Activated CD4-positive, alpha-beta memory T cell treated with anti-CD3 and anti-CD28 coated beads for 36 hours (primary cell): ENCODE data around the gene ISM1. TPM values are rescaled to one million over a fixed set of nuclear protein-coding genes. Genes with fewer than 3 reads are reported as not detected.
A peak's percentile ranks its signal among the peaks of the same experiment; 100 is the strongest.

ENCODE experiments used
- CTCF ChIA-PET: fragments of 350-600 bp; sonication (Branson Sonifier 250); formaldehyde crosslinking; loops from one replicate; lab custom pipeline; 2021; ENCODE audit warnings: antibody characterized with exemption, inconsistent platforms; lab: Charles Lee
- POLR2A ChIA-PET: fragments of 350-600 bp; sonication (Branson Sonifier 250); formaldehyde crosslinking; loops from one replicate; lab custom pipeline; 2021; ENCODE audit warnings: antibody characterized with exemption; lab: Charles Lee
- DNase-seq: peaks from one replicate; pipeline ENCODE4 v3.0.0-alpha.2; 2020
- H3K27ac Mint-ChIP-seq: one replicate; pipeline ENCODE4 v1.8.0; 2021; ENCODE audit warnings: mixed read lengths
- H3K27me3 Mint-ChIP-seq: one replicate; pipeline ENCODE4 v1.8.0; 2021; ENCODE audit warnings: mixed read lengths
- H3K36me3 Mint-ChIP-seq: one replicate; pipeline ENCODE4 v1.8.0; 2021; ENCODE audit warnings: mixed read lengths
- H3K4me1 Mint-ChIP-seq: one replicate; pipeline ENCODE4 v1.8.0; 2021; ENCODE audit warnings: low read depth, mixed read lengths
- H3K4me3 Mint-ChIP-seq: one replicate; pipeline ENCODE4 v1.8.0; 2021; ENCODE audit warnings: mild to moderate bottlenecking, mixed read lengths
- H3K9me3 Mint-ChIP-seq: one replicate; pipeline ENCODE4 v1.8.0; 2021; ENCODE audit warnings: mixed read lengths
- intact Hi-C: fragments of 100-400 bp; cut with micrococcal nuclease; formaldehyde crosslinking; loops from one replicate; pipeline ENCODE4 v1.15.1; 2023
- total RNA-seq, 2 experiments: library from RNA; stranded (reverse); gene quantifications; one replicate each; pipeline ENCODE4 v1.2.3, GENCODE V29; 2021

The ISM1 gene
- total RNA-seq, 2 experiments from 2014 or later: 0.34 to 0.36 TPM

DNA sequence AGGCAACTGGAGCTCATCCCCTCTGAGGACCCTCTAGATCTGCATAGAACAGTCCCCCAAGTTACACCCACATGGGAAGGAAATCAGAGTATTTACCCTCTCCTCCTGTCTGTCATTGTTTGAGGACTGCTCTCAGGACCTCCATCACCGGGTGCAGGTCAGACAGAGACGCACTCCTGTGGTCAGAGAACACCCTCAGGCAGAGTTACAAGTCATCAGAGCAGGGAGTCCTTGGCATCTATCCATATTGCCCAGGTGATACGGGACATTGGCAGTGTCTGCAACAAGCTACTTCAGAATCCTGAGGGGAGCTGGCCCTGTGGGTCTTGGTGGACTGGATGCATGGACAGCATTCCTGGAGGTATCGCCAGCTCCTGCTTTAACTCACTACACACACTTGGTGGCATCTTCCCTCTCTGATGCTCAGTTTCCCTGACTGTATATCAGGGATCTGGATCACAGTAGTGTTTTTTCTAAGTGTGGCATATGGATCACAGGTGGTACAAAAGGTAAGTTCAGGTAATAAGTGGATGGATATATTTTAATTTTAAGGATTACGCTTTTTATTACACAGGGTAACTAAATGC lies 15.1 kb upstream of the ISM1 start:
- DNase-seq: no peak
- no peaks in the 10 kb centered on the region for H3K9me3 Mint-ChIP-seq
- H3K36me3 Mint-ChIP-seq: no peaks in the 10 kb centered on the region
- no peaks in the 10 kb centered on the region for H3K4me1 Mint-ChIP-seq
- H3K4me3 Mint-ChIP-seq: no peak overlapping the region
- POLR2A ChIA-PET: no interaction called here
- peaks cover 6% of the 10 kb centered on the region for H3K27me3 Mint-ChIP-seq
- no peak overlapping the region for H3K27ac Mint-ChIP-seq
- intact Hi-C loops: no loop called here
- CTCF ChIA-PET: interaction anchor here (0.7 kb wide), 1 partner anchor 87 kb away, joined by 4 read pairs; no protein-coding TSS in a partner anchor

DNA sequence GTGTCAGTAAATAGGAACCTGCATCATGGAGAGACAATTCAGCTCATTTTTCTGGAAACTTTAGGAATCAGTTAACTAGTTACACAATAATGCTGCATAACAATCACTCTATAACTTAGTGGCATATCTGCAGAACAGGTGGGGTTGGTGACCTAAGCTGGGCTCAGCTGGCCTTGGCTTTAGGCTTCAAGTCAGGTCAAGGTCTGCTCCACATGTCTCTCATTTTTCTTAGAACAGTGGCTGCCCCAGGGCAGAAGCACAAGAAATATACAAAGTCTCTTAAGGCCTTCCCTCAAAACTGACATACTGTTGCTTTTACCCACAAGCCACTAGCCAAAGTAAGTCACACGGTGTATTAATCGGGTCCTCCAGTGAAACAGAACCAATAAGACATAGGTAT lies 14.1 kb upstream of the ISM1 start:
- POLR2A ChIA-PET: no interaction called here
- no peaks in the 10 kb centered on the region for H3K4me1 Mint-ChIP-seq
- intact Hi-C loops: no loop called here
- CTCF ChIA-PET: no interaction called here
- no peak overlapping the region for H3K27ac Mint-ChIP-seq
- H3K27me3 Mint-ChIP-seq: peaks cover 7% of the 10 kb centered on the region
- H3K4me3 Mint-ChIP-seq: no peak overlapping the region
- no peaks in the 10 kb centered on the region for H3K36me3 Mint-ChIP-seq
- no peaks in the 10 kb centered on the region for H3K9me3 Mint-ChIP-seq
- no peak for DNase-seq

DNA sequence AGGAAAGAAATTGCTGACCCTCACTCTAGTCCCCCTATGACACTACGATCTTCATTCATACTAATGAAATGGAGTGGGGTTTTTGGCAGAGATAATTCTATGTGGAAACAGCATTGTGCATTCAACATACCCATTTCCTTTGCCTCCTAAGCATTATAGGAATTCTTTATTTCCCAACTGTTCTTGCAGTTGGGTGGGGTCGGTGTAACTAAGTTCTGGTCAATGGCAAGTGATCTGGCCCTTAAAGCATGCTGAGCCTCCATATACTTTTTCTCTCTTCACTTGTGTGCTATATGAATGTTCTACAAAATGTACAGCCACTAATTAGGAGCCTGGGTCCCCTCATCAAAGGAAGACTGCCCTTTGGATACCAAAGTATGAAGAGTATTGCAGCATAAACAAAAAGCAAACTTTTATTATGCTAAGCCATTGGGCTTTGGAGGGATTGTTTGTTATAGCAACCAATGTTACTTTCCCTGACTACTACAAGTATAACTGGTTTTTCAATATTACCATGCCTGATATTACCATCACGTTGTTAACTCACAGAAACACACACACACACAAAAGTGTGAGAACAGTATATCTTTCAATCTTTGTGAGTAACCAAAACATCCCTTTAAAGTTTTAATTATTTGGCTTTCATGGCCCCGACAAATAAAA lies 9.0 kb upstream of the ISM1 start:
- intact Hi-C loops: loop anchor here (1.0 kb wide), 2 partner anchors 19 to 36 kb away; no protein-coding TSS in a partner anchor
- peaks cover 3% of the 10 kb centered on the region for H3K4me1 Mint-ChIP-seq
- no peak overlapping the region for H3K4me3 Mint-ChIP-seq
- H3K27me3 Mint-ChIP-seq: peaks cover 23% of the 10 kb centered on the region
- POLR2A ChIA-PET: interaction anchor here (1.3 to 1.4 kb wide), 2 partner anchors 9 to 36 kb away, joined by 4 to 5 read pairs; partner anchors contain the start of gene ISM1
- no peak for DNase-seq
- CTCF ChIA-PET: interaction anchor here (1.2 kb wide), 1 partner anchor 50 kb away, joined by 4 read pairs; no protein-coding TSS in a partner anchor
- no peaks in the 10 kb centered on the region for H3K9me3 Mint-ChIP-seq
- no peak overlapping the region for H3K27ac Mint-ChIP-seq
- H3K36me3 Mint-ChIP-seq: no peaks in the 10 kb centered on the region

DNA sequence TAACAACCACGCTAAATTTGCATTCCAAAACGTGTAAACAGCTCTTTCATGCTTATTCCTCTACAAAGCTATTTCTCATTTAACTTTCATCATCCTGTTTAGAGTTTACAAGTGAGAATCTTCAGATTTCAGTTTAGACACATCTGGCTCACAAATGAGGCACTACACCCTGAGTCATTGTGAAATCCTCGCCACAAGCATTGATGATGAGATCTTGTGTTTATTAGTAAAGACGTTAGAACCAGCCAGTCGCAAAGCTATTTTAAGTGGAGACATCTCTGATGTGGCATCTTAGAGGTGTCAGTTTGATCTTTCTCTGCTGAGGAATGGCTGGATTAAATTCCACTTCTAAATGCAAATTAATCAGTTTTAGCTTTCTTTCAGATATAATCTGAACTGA lies 8.3 kb upstream of the ISM1 start:
- Mint-ChIP-seq H3K4me3 (no peak overlapping the region), H3K27me3 (peaks cover 27% of the 10 kb centered on the region), H3K27ac (no peak overlapping the region), H3K4me1 (peaks cover 3% of the 10 kb centered on the region), H3K9me3 (no peaks in the 10 kb centered on the region), H3K36me3 (no peaks in the 10 kb centered on the region)
- peak; percentile 31 for DNase-seq
- ChIA-PET POLR2A (interaction anchor here (1.3 to 1.4 kb wide), 2 partner anchors 9 to 35 kb away, joined by 4 to 5 read pairs; partner anchors contain the start of gene ISM1), CTCF (interaction anchor here (1.2 kb wide), 1 partner anchor 49 kb away, joined by 4 read pairs; no protein-coding TSS in a partner anchor)
- intact Hi-C loops: loop anchor here (1.0 kb wide), 2 partner anchors 19 to 36 kb away; no protein-coding TSS in a partner anchor

DNA sequence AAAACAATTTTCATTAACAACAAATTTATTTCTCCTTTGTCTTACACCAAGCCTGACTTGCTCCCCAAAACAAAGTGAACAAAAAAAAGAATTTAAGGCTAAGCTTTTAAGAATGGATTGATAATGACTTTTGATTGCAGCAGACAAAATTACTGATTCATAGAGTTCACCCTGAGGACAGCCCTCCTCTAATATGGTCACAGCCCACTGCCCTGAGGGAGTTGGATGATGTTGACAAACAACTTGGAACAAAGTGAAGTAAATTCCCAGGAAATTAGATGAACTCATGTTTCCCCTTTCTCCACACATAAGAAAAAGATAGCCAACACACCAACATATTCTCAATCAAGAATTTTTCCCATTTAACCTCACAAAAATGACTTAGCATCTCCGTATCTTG lies 7.7 kb upstream of the ISM1 start:
- Mint-ChIP-seq H3K4me1 (peaks cover 3% of the 10 kb centered on the region), H3K4me3 (no peak overlapping the region), H3K36me3 (no peaks in the 10 kb centered on the region), H3K9me3 (no peaks in the 10 kb centered on the region), H3K27ac (no peak overlapping the region), H3K27me3 (peaks cover 33% of the 10 kb centered on the region)
- no peak for DNase-seq
- CTCF ChIA-PET: interaction anchor here (1.2 kb wide), 1 partner anchor 49 kb away, joined by 4 read pairs; no protein-coding TSS in a partner anchor
- POLR2A ChIA-PET: interaction anchor here (1.3 to 1.4 kb wide), 2 partner anchors 8 to 35 kb away, joined by 4 to 5 read pairs; partner anchors contain the start of gene ISM1
- intact Hi-C loops: no loop called here

DNA sequence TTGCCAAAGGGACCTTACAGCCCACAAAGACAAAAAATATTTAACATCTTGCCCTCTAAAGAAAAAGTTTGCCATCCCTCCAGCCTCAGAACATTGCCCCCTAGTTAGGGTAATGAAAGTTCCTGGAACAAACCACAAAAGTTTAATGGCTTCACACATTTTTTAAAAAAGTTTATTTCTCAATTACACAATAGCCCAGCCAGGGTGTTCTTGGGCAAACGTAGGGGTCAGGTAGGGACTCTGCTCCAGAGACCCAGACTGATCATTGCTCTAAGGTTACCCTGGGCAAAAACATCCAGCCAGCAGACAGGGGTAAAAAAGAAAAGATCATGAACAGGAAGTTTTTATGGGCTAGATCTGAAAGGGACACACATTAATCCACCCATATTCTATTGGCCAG lies 4.5 kb upstream of the ISM1 start:
- Mint-ChIP-seq H3K4me3 (no peak overlapping the region), H3K36me3 (no peaks in the 10 kb centered on the region), H3K27me3 (peaks cover 51% of the 10 kb centered on the region), H3K9me3 (no peaks in the 10 kb centered on the region), H3K27ac (no peak overlapping the region), H3K4me1 (peaks cover 12% of the 10 kb centered on the region)
- DNase-seq: no peak
- ChIA-PET POLR2A (no interaction called here), CTCF (no interaction called here)
- intact Hi-C loops: no loop called here

DNA sequence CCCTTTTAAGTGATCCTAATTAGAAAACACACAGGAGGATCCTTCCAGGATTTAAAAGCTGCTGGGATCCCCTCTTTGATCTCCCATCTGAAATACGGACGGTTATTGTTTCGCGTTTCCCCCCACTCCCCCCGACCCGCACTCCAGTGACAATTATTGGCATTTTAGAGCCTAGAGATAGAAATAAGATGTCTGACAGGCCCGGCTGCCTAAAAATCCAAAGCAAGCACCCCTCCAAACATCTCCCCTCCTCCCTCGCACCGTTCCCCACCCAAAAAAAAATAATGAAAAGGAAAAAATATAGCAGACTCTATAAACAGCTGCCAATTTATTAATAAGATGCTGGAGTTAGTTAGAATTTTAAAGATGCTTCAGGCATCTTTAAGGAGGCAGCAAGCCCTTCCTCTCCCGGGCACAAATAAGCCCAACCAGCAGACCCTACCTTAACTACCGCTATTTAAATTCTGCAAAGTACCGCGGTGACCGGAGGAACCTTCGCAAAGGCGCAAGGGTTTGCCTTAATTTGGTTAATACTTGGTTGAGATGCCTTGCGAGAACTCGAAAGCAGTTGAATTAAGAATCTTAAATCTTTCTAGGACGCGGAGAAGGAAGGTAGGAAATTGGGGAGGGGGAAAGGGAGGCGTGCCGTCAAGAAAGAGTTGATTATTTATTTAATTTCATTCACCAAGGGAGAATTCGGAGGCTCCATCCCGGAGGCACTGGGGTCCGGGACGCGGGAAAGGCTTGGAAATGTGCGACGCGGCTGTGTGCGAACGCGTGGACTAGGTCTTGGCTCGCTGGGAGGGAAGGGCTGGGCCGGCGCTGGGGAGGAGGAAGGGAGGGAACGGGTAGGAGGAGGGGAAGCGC lies 1.5 kb upstream of the ISM1 start:
- peak overlapping the region; percentile 73 for H3K4me3 Mint-ChIP-seq
- CTCF ChIA-PET: no interaction called here
- no peak for DNase-seq
- no peak overlapping the region for H3K27ac Mint-ChIP-seq
- POLR2A ChIA-PET: no interaction called here
- H3K9me3 Mint-ChIP-seq: no peaks in the 10 kb centered on the region
- peaks cover 15% of the 10 kb centered on the region for H3K4me1 Mint-ChIP-seq
- peaks cover 45% of the 10 kb centered on the region for H3K27me3 Mint-ChIP-seq
- H3K36me3 Mint-ChIP-seq: no peaks in the 10 kb centered on the region
- intact Hi-C loops: loop anchor here (1.0 to 10.0 kb wide), 5 partner anchors 10 to 565 kb away; partner anchors contain the start of genes ESF1, NDUFAF5 and TASP1

DNA sequence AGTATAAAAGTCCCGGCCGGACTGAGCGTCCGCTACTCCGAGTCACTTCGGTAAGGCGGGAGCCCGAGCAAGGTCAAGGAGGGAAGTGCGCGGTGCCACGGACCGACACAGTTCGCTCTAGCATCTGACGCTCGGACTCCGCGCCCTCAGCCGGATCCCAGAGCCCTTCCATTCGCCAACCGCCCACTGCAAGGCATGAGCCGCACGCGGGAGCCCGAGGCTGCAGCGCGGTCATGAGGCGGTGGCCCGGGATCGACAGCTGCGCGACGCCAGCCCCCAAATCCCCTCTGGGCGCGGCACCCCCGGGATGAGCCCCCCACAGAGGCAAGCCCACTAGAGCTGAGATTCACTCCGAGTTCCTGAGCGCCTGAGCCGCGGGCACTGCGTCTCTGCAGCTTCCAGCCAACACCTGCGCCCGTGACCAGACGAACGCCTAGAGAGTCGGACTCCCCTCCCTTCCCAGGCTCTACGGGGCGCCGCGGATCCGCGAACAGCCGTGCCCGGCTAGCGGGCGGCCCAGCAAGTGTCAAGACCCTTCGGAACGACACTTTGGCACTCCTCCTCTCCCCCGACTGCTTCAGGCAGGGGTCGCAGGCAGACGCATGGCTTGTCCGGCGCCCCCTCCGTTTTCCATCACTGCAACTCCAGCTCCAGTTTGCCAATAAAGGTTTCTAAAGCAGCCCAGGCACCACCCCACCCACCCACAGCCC lies 725 bp upstream of the ISM1 start:
- peak overlapping the region; percentile 73 for H3K4me3 Mint-ChIP-seq
- DNase-seq: peak; percentile 47
- CTCF ChIA-PET: no interaction called here
- H3K27me3 Mint-ChIP-seq: peaks cover 42% of the 10 kb centered on the region
- intact Hi-C loops: loop anchor here (1.0 to 10.0 kb wide), 5 partner anchors 9 to 564 kb away; partner anchors contain the start of genes ESF1, NDUFAF5 and TASP1
- no peaks in the 10 kb centered on the region for H3K36me3 Mint-ChIP-seq
- H3K27ac Mint-ChIP-seq: no peak overlapping the region
- POLR2A ChIA-PET: no interaction called here
- peaks cover 15% of the 10 kb centered on the region for H3K4me1 Mint-ChIP-seq
- H3K9me3 Mint-ChIP-seq: no peaks in the 10 kb centered on the region

DNA sequence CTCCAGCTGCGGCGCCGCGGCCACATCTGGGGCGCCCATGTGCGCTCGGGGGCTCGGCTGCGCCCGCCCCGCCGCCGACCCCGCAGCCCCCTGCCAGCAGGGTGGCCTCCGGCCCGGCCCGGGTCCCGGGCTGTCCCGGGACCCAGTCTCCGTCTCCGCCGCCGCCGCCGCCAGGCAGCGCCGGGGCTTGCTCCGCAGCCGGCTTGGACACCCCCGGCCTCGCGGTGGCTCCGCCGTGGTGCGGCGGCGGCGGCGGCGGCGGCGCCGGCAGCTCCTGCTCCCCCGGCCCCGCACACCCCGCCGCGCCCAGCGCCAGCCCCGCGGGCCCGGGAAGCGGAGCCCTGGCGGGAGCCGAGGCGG lies 219 bp downstream of the ISM1 start:
- Mint-ChIP-seq H3K9me3 (peaks cover 3% of the 10 kb centered on the region), H3K27ac (no peak overlapping the region), H3K4me1 (peaks cover 15% of the 10 kb centered on the region), H3K36me3 (no peaks in the 10 kb centered on the region), H3K4me3 (no peak overlapping the region), H3K27me3 (peaks cover 38% of the 10 kb centered on the region)
- intact Hi-C loops: loop anchor here (2.0 to 10.0 kb wide), 4 partner anchors 26 to 564 kb away; partner anchors contain the start of genes ESF1, NDUFAF5 and TASP1
- DNase-seq: peak; percentile 13
- CTCF ChIA-PET: interaction anchor here (0.8 to 0.9 kb wide), 2 partner anchors 39 to 41 kb away, joined by 3 to 5 read pairs; no protein-coding TSS in a partner anchor
- POLR2A ChIA-PET: interaction anchor here (0.8 kb wide), 1 partner anchor 8 kb away, joined by 4 read pairs; no protein-coding TSS in a partner anchor

DNA sequence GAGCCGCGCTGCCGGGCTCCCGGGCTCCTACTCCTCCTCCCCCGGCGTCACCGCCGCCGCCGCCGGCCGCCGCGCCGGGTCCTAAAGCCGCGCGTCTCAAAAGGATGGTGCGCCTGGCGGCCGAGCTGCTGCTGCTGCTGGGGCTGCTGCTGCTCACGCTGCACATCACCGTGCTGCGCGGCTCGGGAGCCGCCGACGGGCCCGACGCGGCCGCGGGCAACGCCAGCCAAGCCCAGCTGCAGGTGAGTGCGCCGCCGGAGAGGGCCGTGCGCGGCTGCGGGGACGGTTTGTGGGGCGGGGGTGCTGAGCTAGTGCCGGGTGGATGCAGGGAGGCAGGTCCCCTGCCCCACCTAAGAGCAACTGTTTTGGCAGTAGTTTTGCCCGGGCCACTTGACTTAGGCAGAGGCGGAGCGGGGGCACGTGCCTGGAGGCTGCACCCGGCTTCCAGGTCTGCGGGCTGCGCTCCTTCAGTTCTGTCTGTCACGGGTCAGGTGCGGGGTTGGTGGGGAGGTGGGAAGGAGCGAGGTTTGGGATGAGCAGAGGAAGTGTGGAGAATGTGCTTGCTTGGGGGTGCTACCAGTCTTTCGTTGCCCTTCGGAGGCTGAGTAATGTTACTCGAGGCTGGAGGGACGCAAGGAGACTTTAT lies 722 bp downstream of the ISM1 start:
- Mint-ChIP-seq H3K4me3 (peak overlapping the region; percentile 69), H3K9me3 (peaks cover 8% of the 10 kb centered on the region), H3K27me3 (peaks cover 38% of the 10 kb centered on the region), H3K4me1 (peaks cover 15% of the 10 kb centered on the region), H3K27ac (no peak overlapping the region), H3K36me3 (peaks cover 4% of the 10 kb centered on the region)
- ChIA-PET CTCF (interaction anchor here (0.8 to 0.9 kb wide), 2 partner anchors 38 to 40 kb away, joined by 3 to 5 read pairs; no protein-coding TSS in a partner anchor), POLR2A (interaction anchor here (0.8 kb wide), 1 partner anchor 9 kb away, joined by 4 read pairs; no protein-coding TSS in a partner anchor)
- peak; percentile 76 for DNase-seq
- intact Hi-C loops: loop anchor here (2.0 to 10.0 kb wide), 4 partner anchors 25 to 563 kb away; partner anchors contain the start of genes ESF1, NDUFAF5 and TASP1
